SK-N-SH (cell line): ENCODE measurements around the gene ZNF236. TPM values are rescaled to one million over a fixed set of nuclear protein-coding genes. Genes with fewer than 3 reads are reported as not detected.

Source experiments
- CTCF ChIA-PET: fragments of 300-600, 350-600 bp; formaldehyde crosslinking; extraction: SDS; loops from one replicate; lab custom pipeline; 2021; lab: Yijun Ruan, JAX
- POLR2A ChIA-PET: fragments of 350-600 bp; sonication (Branson Sonifier 250); formaldehyde crosslinking; extraction: SDS; loops from one replicate; lab custom pipeline; 2020; ENCODE audit warnings: antibody characterized with exemption, inconsistent platforms; lab: Yijun Ruan, JAX
- DNase-seq: peaks from one replicate; pipeline ENCODE4 v3.0.0; 2012
- H2AFZ ChIP-seq: fragments of 200-600 bp; sonication (generic); 2 replicates; pipeline ENCODE4 v1.8.1; 2016; ENCODE audit warnings: antibody characterized with exemption, mild to moderate bottlenecking, low read depth
- H3F3A ChIP-seq: fragments of 200-600 bp; sonication (generic); replicated peaks from 2 replicates; pipeline ENCODE3; 2016; ENCODE audit warnings: antibody characterized with exemption, mild to moderate bottlenecking; ENCODE audit not compliant: insufficient read depth
- H3K27ac ChIP-seq, 2 experiments: fragments of 200-500 bp in 1 of 2; fragments of 200-600 bp in 1 of 2; sonication (Bioruptor generic) in 1 of 2; sonication (generic), shearing (Covaris generic) in 1 of 2; 2 replicates each; pipeline versions ENCODE4 v1.5.1 to v1.6.1; 2014 to 2016; ENCODE audit warnings: low read depth in 2 of 2, inconsistent platforms in 1 of 2, low read length in 1 of 2, mild to moderate bottlenecking in 1 of 2, mixed read lengths in 1 of 2
- H3K27me3 ChIP-seq: fragments of 200-600 bp; sonication (generic), shearing (Covaris generic); 2 replicates; pipeline ENCODE4 v1.6.1; 2016; ENCODE audit warnings: mixed run types; ENCODE audit not compliant: insufficient read depth
- H3K36me3 ChIP-seq, 2 experiments: fragments of 200-500 bp in 1 of 2; fragments of 200-600 bp in 1 of 2; sonication (Bioruptor generic) in 1 of 2; sonication (generic) in 1 of 2; replicated peaks in 1 of 2; 2 replicates each; pipeline versions ENCODE3 to v1.5.1; 2014 to 2016; ENCODE audit warnings: low read length in 1 of 2, mild to moderate bottlenecking in 1 of 2; ENCODE audit not compliant: insufficient read depth in 2 of 2, control insufficient read depth in 1 of 2
- H3K4me1 ChIP-seq, 2 experiments: fragments of 200-500 bp in 1 of 2; fragments of 200-600 bp in 1 of 2; sonication (Bioruptor generic) in 1 of 2; sonication (generic), shearing (Covaris generic) in 1 of 2; 2 replicates each; pipeline versions ENCODE4 v1.5.1 to v1.6.1; 2014 to 2016; ENCODE audit warnings: low read depth in 1 of 2, low read length in 1 of 2, mixed run types in 1 of 2; ENCODE audit not compliant: insufficient read depth in 2 of 2, control insufficient read depth in 1 of 2
- H3K4me2 ChIP-seq: fragments of 200-600 bp; sonication (generic), shearing (Covaris generic); 2 replicates; pipeline ENCODE4 v1.6.1; 2017; ENCODE audit warnings: mixed run types
- H3K4me3 ChIP-seq, 2 experiments: fragments of 200-500 bp in 1 of 2; fragments of 200-600 bp in 1 of 2; sonication (Bioruptor generic) in 1 of 2; sonication (generic), shearing (Covaris generic) in 1 of 2; 2 replicates each; pipeline versions ENCODE4 v1.5.1 to v1.8.1; 2014 to 2016; ENCODE audit warnings: low read depth in 2 of 2, inconsistent platforms in 1 of 2, low read length in 1 of 2, mild to moderate bottlenecking in 1 of 2, mixed read lengths in 1 of 2, moderate library complexity in 1 of 2
- H3K79me2 ChIP-seq: fragments of 200-600 bp; sonication (generic); 2 replicates; pipeline ENCODE4 v1.8.1; 2017; ENCODE audit warnings: mild to moderate bottlenecking; ENCODE audit not compliant: insufficient read depth
- H3K9ac ChIP-seq: fragments of 200-600 bp; sonication (generic); 2 replicates; pipeline ENCODE4 v1.6.1; 2017; ENCODE audit warnings: mixed run types
- H3K9me2 ChIP-seq: fragments of 200-600 bp; sonication (generic); 2 replicates; pipeline ENCODE4 v1.6.1; 2017; ENCODE audit warnings: mixed run types
- H3K9me3 ChIP-seq: fragments of 200-600 bp; sonication (generic); 2 replicates; pipeline ENCODE4 v1.6.1; 2017; ENCODE audit warnings: mixed run types, mild to moderate bottlenecking, moderate library complexity
- H4K20me1 ChIP-seq: fragments of 200-600 bp; sonication (generic); 2 replicates; pipeline ENCODE4 v1.6.1; 2017; ENCODE audit warnings: mild to moderate bottlenecking, mixed run types; ENCODE audit not compliant: insufficient read depth
- ELF1 ChIP-seq: IDR thresholded peaks from 2 replicates; pipeline ENCODE4 v1.4.0; 2012
- EP300 ChIP-seq, 2 experiments: IDR thresholded peaks; 2 replicates each; pipeline versions ENCODE4 v1.4.0 to v1.6.1; 2012; ENCODE audit warnings: borderline replicate concordance in 1 of 2, low read depth in 1 of 2, low read length in 1 of 2
- EZH2phosphoT487 ChIP-seq: fragments of 200-600 bp; sonication (generic); IDR thresholded peaks from 2 replicates; pipeline ENCODE4 v1.6.1; 2017; ENCODE audit warnings: low read depth, mixed run types, mild to moderate bottlenecking, antibody characterized with exemption, moderate library complexity, borderline replicate concordance
- FOSL2 ChIP-seq: IDR thresholded peaks from 2 replicates; pipeline ENCODE4 v1.4.0; 2012; ENCODE audit warnings: low read depth, mild to moderate bottlenecking, moderate library complexity, borderline replicate concordance
- FOXJ3 ChIP-seq: sonication (generic); formaldehyde crosslinking; IDR thresholded peaks from 2 replicates; pipeline ENCODE4 v1.5.1; 2020; ENCODE audit warnings: mild to moderate bottlenecking, missing genetic modification reagents
- FOXM1 ChIP-seq: IDR thresholded peaks from 2 replicates; pipeline ENCODE4 v1.4.0; 2012; ENCODE audit warnings: low read depth, mild to moderate bottlenecking
- GATA2 ChIP-seq: sonication (generic); formaldehyde crosslinking; IDR thresholded peaks from 2 replicates; pipeline ENCODE4 v1.5.0; 2020; ENCODE audit warnings: mild to moderate bottlenecking, missing genetic modification reagents
- PBX3 ChIP-seq: IDR thresholded peaks from 2 replicates; pipeline ENCODE4; 2012
- POLR2AphosphoS5 ChIP-seq: IDR thresholded peaks from 2 replicates; pipeline ENCODE4 v1.6.1; 2012; ENCODE audit warnings: low read depth, low read length
- TEAD4 ChIP-seq: IDR thresholded peaks from 2 replicates; pipeline ENCODE4 v1.4.0; 2012; ENCODE audit warnings: mild to moderate bottlenecking, borderline replicate concordance; ENCODE audit not compliant: insufficient read depth
- USF1 ChIP-seq: IDR thresholded peaks from 2 replicates; pipeline ENCODE4 v1.4.0; 2012; ENCODE audit warnings: low read depth, borderline replicate concordance
- WGBS: methylation state at CpG from one replicate; pipeline ENCODE4 v1.1.6; 2017; ENCODE audit warnings: low lambda C conversion rate; 5-methylcytosine and 5-hydroxymethylcytosine counted together
- polyA plus RNA-seq, 3 experiments: library from polyadenylated mRNA; depleted of rRNA; stranded (reverse); fragments of >200 nt; gene quantifications; 2 replicates each; pipeline ENCODE4 v1.2.3, GENCODE V29; 2012
- TF ChIP-seq, protein P1 (sequence below): IDR thresholded peaks from 2 replicates; pipeline ENCODE4 v1.4.0; 2012; ENCODE audit warnings: low read depth
- TF ChIP-seq, protein P2 (sequence below): fragments of 200-600 bp; sonication (generic); IDR thresholded peaks from 2 replicates; pipeline ENCODE4 v1.6.1; 2017; ENCODE audit warnings: antibody characterized with exemption, mild to moderate bottlenecking, moderate library complexity

ZNF236 gene
- polyA plus RNA-seq, 1 of the 3 experiments (the other 2 are of a cell fraction), result 4.2 TPM

GRCh38 chr18:76842837-76843530 lies 20.6 kb downstream of the ZNF236 start (continued):
- TF ChIP-seq EZH2phosphoT487, result no peak

GRCh38 chr18:76844144-76844543 lies 21.8 kb downstream of the ZNF236 start:
- POLR2A ChIA-PET, result no interaction called here
- 75% methylated on average over 4 of the region's 4 CpGs for WGBS
- Histone ChIP-seq H3K4me1 (peaks cover 0 to 3% of the 10 kb centered on the region in 2 experiments; a peak in 1 of 4 replicates), H3F3A (peaks cover 3% of the 10 kb centered on the region), H3K27me3 (no peaks in the 10 kb centered on the region), H3K27ac (no peak overlapping the region), H3K9ac (no peak overlapping the region), H2AFZ (no peak overlapping the region), H3K4me3 (no peak overlapping the region), H3K9me2 (no peaks in the 10 kb centered on the region), H3K4me2 (no peak overlapping the region), H3K36me3 (no peaks in the 10 kb centered on the region), H3K79me2 (peaks cover 77% of the 10 kb centered on the region), H3K9me3 (no peaks in the 10 kb centered on the region), H4K20me1 (peaks cover 6% of the 10 kb centered on the region; the same call in 1 of the 2 replicates)
- DNase-seq, result no peak
- TF ChIP-seq, protein P1, sequence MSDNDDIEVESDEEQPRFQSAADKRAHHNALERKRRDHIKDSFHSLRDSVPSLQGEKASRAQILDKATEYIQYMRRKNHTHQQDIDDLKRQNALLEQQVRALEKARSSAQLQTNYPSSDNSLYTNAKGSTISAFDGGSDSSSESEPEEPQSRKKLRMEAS, result no peak
- TF ChIP-seq FOXM1 (no peak), EP300 (IDR thresholded peaks at IDR 0.05; ENCODE audit: borderline replicate concordance in 1 of 2, low read depth in 1 of 2, low read length in 1 of 2) (no peak), FOSL2 (no peak)
- CTCF ChIA-PET, result interaction anchor here (2.1 kb wide), 1 partner anchor 42 kb away, joined by 8 read pairs; no protein-coding TSS in a partner anchor

DNA sequence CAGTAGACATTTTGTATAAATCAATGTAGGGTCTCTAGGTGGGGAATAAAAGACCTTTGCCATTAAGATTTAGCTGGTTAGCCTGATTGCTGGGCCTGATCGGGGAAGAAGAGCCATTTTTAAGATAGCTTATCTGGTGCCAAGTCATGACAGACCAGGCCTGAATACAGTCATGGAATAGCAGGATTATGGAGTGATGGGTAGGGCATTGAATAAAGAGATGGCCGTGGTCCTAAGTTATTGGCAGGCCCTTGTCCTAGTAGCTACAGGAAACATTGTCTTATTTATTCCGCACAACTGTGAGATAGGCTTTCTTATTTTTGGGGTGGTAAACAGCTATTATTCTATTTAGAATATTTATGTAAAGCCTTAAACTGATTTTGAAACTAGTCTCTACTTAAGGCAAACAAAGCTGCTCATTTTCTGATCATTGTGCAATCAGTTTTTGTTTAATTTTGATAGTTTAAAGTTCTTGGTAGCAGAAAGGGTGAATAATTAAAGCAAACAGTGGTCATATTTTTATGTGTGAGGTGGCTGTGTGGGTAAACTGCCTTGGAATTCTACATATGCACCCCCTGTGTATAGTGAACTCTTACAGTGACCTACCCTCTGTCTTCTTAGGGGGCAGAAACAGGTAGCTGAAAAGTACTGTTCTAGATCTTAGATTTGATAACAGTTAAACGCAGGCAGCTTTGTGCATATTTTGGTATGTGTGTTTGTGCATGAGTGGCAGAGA lies 22.6 kb downstream of the ZNF236 start:
- no peak overlapping the region for H2AFZ ChIP-seq
- no peaks in the 10 kb centered on the region for H3K9me3 ChIP-seq
- H3K9me2 ChIP-seq, result no peaks in the 10 kb centered on the region
- POLR2A ChIA-PET, result no interaction called here
- TF ChIP-seq POLR2AphosphoS5 (no peak), PBX3 (no peak), TEAD4 (no peak), GATA2 (no peak), USF1 (no peak), ELF1 (no peak), FOXM1 (no peak), FOXJ3 (CRISPR knock-in tag) (no peak)
- TF ChIP-seq, protein P2, sequence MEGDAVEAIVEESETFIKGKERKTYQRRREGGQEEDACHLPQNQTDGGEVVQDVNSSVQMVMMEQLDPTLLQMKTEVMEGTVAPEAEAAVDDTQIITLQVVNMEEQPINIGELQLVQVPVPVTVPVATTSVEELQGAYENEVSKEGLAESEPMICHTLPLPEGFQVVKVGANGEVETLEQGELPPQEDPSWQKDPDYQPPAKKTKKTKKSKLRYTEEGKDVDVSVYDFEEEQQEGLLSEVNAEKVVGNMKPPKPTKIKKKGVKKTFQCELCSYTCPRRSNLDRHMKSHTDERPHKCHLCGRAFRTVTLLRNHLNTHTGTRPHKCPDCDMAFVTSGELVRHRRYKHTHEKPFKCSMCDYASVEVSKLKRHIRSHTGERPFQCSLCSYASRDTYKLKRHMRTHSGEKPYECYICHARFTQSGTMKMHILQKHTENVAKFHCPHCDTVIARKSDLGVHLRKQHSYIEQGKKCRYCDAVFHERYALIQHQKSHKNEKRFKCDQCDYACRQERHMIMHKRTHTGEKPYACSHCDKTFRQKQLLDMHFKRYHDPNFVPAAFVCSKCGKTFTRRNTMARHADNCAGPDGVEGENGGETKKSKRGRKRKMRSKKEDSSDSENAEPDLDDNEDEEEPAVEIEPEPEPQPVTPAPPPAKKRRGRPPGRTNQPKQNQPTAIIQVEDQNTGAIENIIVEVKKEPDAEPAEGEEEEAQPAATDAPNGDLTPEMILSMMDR, result no peak
- TF ChIP-seq, protein P1, result no peak
- TF ChIP-seq, all 33 proteins: peak for 0
- CTCF ChIA-PET, result interaction anchor here (2.1 kb wide), 1 partner anchor 43 kb away, joined by 8 read pairs; no protein-coding TSS in a partner anchor
- peaks cover 3% of the 10 kb centered on the region for H3F3A ChIP-seq
- H4K20me1 ChIP-seq, result peaks cover 6% of the 10 kb centered on the region; the same call in 1 of the 2 replicates
- 75% methylated on average over 4 of the region's 4 CpGs for WGBS
- no peak overlapping the region for H3K27ac ChIP-seq
- peaks cover 73% of the 10 kb centered on the region for H3K79me2 ChIP-seq
- H3K9ac ChIP-seq, result no peak overlapping the region
- H3K4me2 ChIP-seq, result no peak overlapping the region
- DNase-seq, result no peak
- no peaks in the 10 kb centered on the region for H3K36me3 ChIP-seq
- peaks cover 0 to 3% of the 10 kb centered on the region in 2 experiments; a peak in 2 of 4 replicates for H3K4me1 ChIP-seq
- H3K27me3 ChIP-seq, result no peaks in the 10 kb centered on the region
- no peak overlapping the region for H3K4me3 ChIP-seq
